Aorta (tissue), 5 donors: ENCODE results near the gene TAOK3. TPM values are rescaled to one million over a fixed set of nuclear protein-coding genes. Genes with fewer than 3 reads are reported as not detected.

Experiments
- ATAC-seq: fragments of 200-7000 bp; cut with Tn5 transposase; one replicate; pipeline ENCODE4 v1.9.1; 2022; ENCODE audit warnings: moderate library complexity; ENCODE audit not compliant: low FRiP score
- DNase-seq, 2 donors: peaks; one replicate each; pipeline ENCODE4 v3.0.0-alpha.2; 2020
- H3K27ac ChIP-seq, 2 donors: one replicate each; pipeline ENCODE4 v1.5.1; 2013; ENCODE audit warnings: low read length in 2 of 2, mild to moderate bottlenecking in 2 of 2, moderate library complexity in 2 of 2, control low read depth in 1 of 2, inconsistent platforms in 1 of 2, low read depth in 1 of 2
- H3K27me3 ChIP-seq, 2 donors: one replicate each; pipeline ENCODE4 v1.6.1; 2013; ENCODE audit warnings: control low read depth in 1 of 2, low read length in 1 of 2, mild to moderate bottlenecking in 1 of 2, moderate library complexity in 1 of 2; ENCODE audit not compliant: insufficient read depth in 2 of 2, control insufficient read depth in 1 of 2
- H3K36me3 ChIP-seq, 2 donors: one replicate each; pipeline ENCODE4 v1.6.1; 2013; ENCODE audit warnings: control low read depth in 1 of 2, low read length in 1 of 2, mild to moderate bottlenecking in 1 of 2; ENCODE audit not compliant: insufficient read depth in 2 of 2, control insufficient read depth in 1 of 2
- H3K4me1 ChIP-seq, 2 donors: one replicate each; pipeline ENCODE4 v1.6.1; 2013; ENCODE audit warnings: low read length in 2 of 2, control low read depth in 1 of 2, mild to moderate bottlenecking in 1 of 2, moderate library complexity in 1 of 2; ENCODE audit not compliant: insufficient read depth in 2 of 2, control insufficient read depth in 1 of 2
- H3K4me3 ChIP-seq, 2 donors: one replicate each; pipeline ENCODE4 v1.5.1; 2013; ENCODE audit warnings: low read length in 2 of 2, control low read depth in 1 of 2, mild to moderate bottlenecking in 1 of 2
- H3K9me3 ChIP-seq: one replicate; pipeline ENCODE4 v1.6.1; 2013; ENCODE audit warnings: mild to moderate bottlenecking, low read length; ENCODE audit not compliant: control insufficient read depth
- WGBS, 2 donors: extraction: QIAGEN DNeasy Blood & Tissue Kit; methylation state at CpG; one replicate each; pipeline ENCODE4 v1.1.7; 2013; 5-methylcytosine and 5-hydroxymethylcytosine counted together
- intact Hi-C, 2 donors: fragments of 100-400 bp; cut with DNase I; formaldehyde crosslinking; loops; one replicate each; pipeline versions ENCODE4 v1.14.2 to v1.15.0; 2022
- polyA plus RNA-seq, 2 donors: library from polyadenylated mRNA; stranded (reverse); fragments of 200-250 nt; gene quantifications; one replicate each; pipeline ENCODE4 v1.2.3, GENCODE V29; 2013
- total RNA-seq, 2 donors: library from RNA; stranded (reverse); fragmentation: NEBNext Ultra II Directional; extraction: Animal tissue kit (Norgen Biotek cat#: 25700); gene quantifications; one replicate each; pipeline ENCODE4 v1.2.1, GENCODE V29; 2021
- donor health status: healthy with polysubstance abuse.
- donor health status: Bipolar disorder and iron deficiency.
- donor health status: DM: no; HTN: no; CAD: no.
- donor health status: DM: no; HTN: no; CAD: no.
- donor health status: DM: yes; HTN: yes; CAD: no.

TAOK3 gene
- total and polyA plus RNA-seq, 4 donors, result 14.9 to 45.4 (median 31.0) TPM

GRCh38 chr12:118150625-118151024 is 222.1 kb downstream of the TAOK3 start:
- WGBS, 2 donors, result 23 to 31% methylated on average over 7 of the region's 7 CpGs
- no peaks in the 10 kb centered on the region for H3K9me3 ChIP-seq
- intact Hi-C loops, result no loop called here
- no peaks in the 10 kb centered on the region for H3K27me3 ChIP-seq
- ATAC-seq (no peak), DNase-seq (no peak)
- H3K36me3 ChIP-seq, result peaks cover 0 to 7% of the 10 kb centered on the region in 2 donors
- no peaks in the 10 kb centered on the region for H3K4me1 ChIP-seq
- no peak overlapping the region for H3K4me3 ChIP-seq
- H3K27ac ChIP-seq, result no peak overlapping the region

- intact Hi-C loops, result no loop called here
- H3K9me3 ChIP-seq, result no peaks in the 10 kb centered on the region
- 89 to 90% methylated on average over 5 of the region's 5 CpGs for WGBS, 2 donors
- peaks cover 0 to 7% of the 10 kb centered on the region in 2 donors for H3K36me3 ChIP-seq
- no peaks in the 10 kb centered on the region for H3K4me1 ChIP-seq
- ATAC-seq (no peak), DNase-seq (no peak)
- no peak overlapping the region for H3K4me3 ChIP-seq
- no peak overlapping the region for H3K27ac ChIP-seq
- H3K27me3 ChIP-seq, result no peaks in the 10 kb centered on the region
Measured at GRCh38 chr12:118148287-118148686, 224.4 kb downstream of the TAOK3 start.

- no peaks in the 10 kb centered on the region for H3K4me1 ChIP-seq
- H3K9me3 ChIP-seq, result no peaks in the 10 kb centered on the region
- ATAC-seq (no peak), DNase-seq (no peak)
- no peak overlapping the region for H3K27ac ChIP-seq
- no peaks in the 10 kb centered on the region for H3K27me3 ChIP-seq
- H3K4me3 ChIP-seq, result no peak overlapping the region
- 80 to 84% methylated on average over 9 of the region's 9 CpGs for WGBS, 2 donors
- peaks cover 2% of the 10 kb centered on the region in 2 donors for H3K36me3 ChIP-seq
- intact Hi-C loops, result no loop called here
Measured at GRCh38 chr12:118145798-118146156, 226.9 kb downstream of the TAOK3 start.

- intact Hi-C loops, result no loop called here
- no peaks in the 10 kb centered on the region for H3K27me3 ChIP-seq
- no peaks in the 10 kb centered on the region for H3K4me1 ChIP-seq
- DNase-seq, result no peak
- 85 to 87% methylated on average over 7 of the region's 7 CpGs for WGBS, 2 donors
- H3K27ac ChIP-seq, result no peak overlapping the region
- ATAC-seq, result no peak
- no peaks in the 10 kb centered on the region for H3K9me3 ChIP-seq
- H3K4me3 ChIP-seq, result no peak overlapping the region
- H3K36me3 ChIP-seq, result peaks cover 2 to 4% of the 10 kb centered on the region in 2 donors
Measured at GRCh38 chr12:118145113-118145797, 227.5 kb downstream of the TAOK3 start.

GRCh38 chr12:118144499-118144898 is 228.2 kb downstream of the TAOK3 start:
- Histone ChIP-seq H3K27me3 (no peaks in the 10 kb centered on the region), H3K4me1 (no peaks in the 10 kb centered on the region), H3K4me3 (no peak overlapping the region), H3K27ac (no peak overlapping the region), H3K9me3 (no peaks in the 10 kb centered on the region), H3K36me3 (peaks cover 4 to 5% of the 10 kb centered on the region in 2 donors)
- intact Hi-C loops, result no loop called here
- DNase-seq, result no peak
- no peak for ATAC-seq
- 91 to 93% methylated on average over 13 of the region's 13 CpGs for WGBS, 2 donors

GRCh38 chr12:118140825-118141224 is 231.9 kb downstream of the TAOK3 start:
- Histone ChIP-seq H3K9me3 (no peaks in the 10 kb centered on the region), H3K4me1 (no peaks in the 10 kb centered on the region), H3K27ac (no peak overlapping the region), H3K36me3 (peaks cover 2 to 6% of the 10 kb centered on the region in 2 donors), H3K4me3 (no peak overlapping the region), H3K27me3 (no peaks in the 10 kb centered on the region)
- WGBS, 2 donors, result 96% methylated on average over 8 of the region's 8 CpGs
- intact Hi-C loops, result no loop called here
- ATAC-seq, result no peak
- no peak for DNase-seq

GRCh38 chr12:118137148-118137678 is 235.5 kb downstream of the TAOK3 start:
- 67 to 73% methylated on average over 10 of the region's 10 CpGs for WGBS, 2 donors
- Histone ChIP-seq H3K27me3 (no peaks in the 10 kb centered on the region), H3K4me1 (no peaks in the 10 kb centered on the region), H3K9me3 (no peaks in the 10 kb centered on the region), H3K36me3 (peaks cover 2 to 6% of the 10 kb centered on the region in 2 donors), H3K27ac (peak overlapping the region in 1 of 2 donors; percentile 16), H3K4me3 (peak overlapping the region; percentile 72 to 77)
- intact Hi-C loops, result loop anchor here (10.0 kb wide), 2 partner anchors 238 to 262 kb away; partner anchors contain the start of genes SUDS3 (in 1 of the 2) and TAOK3 (in 1 of the 2)
- no peak for ATAC-seq
- DNase-seq, result no peak

- Histone ChIP-seq H3K9me3 (no peaks in the 10 kb centered on the region), H3K27ac (peak overlapping the region in 1 of 2 donors; percentile 60), H3K4me3 (peak overlapping the region; percentile 72 to 77), H3K36me3 (peaks cover 2 to 6% of the 10 kb centered on the region in 2 donors), H3K27me3 (no peaks in the 10 kb centered on the region), H3K4me1 (no peaks in the 10 kb centered on the region)
- DNase-seq, result peak; percentile 75 to 88
- peak; percentile 74 for ATAC-seq
- intact Hi-C loops, result loop anchor here (10.0 kb wide), 2 partner anchors 238 to 262 kb away; partner anchors contain the start of genes SUDS3 (in 1 of the 2) and TAOK3 (in 1 of the 2)
- 1% methylated on average over 29 of the region's 29 CpGs for WGBS, 2 donors
Measured at GRCh38 chr12:118136559-118137003, 236.1 kb downstream of the TAOK3 start.
